NB4 (cell line): Measurements from ENCODE around the gene DENND4A.

Experiments used
- DNase-seq: peaks from one replicate; pipeline ENCODE4 v3.0.0; 2010; ENCODE audit warnings: low read depth
- H3K4me3 ChIP-seq: one replicate; pipeline ENCODE4 v1.5.1; 2011; ENCODE audit warnings: mild to moderate bottlenecking, low read depth, low read length, moderate library complexity
- MYC ChIP-seq: IDR thresholded peaks from 2 replicates; pipeline ENCODE4 v1.6.1; 2011; ENCODE audit warnings: low read depth, low read length
- POLR2A ChIP-seq: IDR thresholded peaks from 2 replicates; pipeline ENCODE4 v1.6.1; 2011; ENCODE audit warnings: mild to moderate bottlenecking; ENCODE audit not compliant: insufficient read length; ENCODE audit errors: extremely low read depth
- TF ChIP-seq, protein P1 (sequence below): IDR thresholded peaks from one replicate; pipeline ENCODE4 v1.5.1; 2012; ENCODE audit warnings: low read depth, low read length
- TF ChIP-seq, protein P2 (sequence below): IDR thresholded peaks from 2 replicates; pipeline ENCODE4 v1.6.1; 2011; ENCODE audit warnings: low read depth, low read length

DENND4A gene

DNA sequence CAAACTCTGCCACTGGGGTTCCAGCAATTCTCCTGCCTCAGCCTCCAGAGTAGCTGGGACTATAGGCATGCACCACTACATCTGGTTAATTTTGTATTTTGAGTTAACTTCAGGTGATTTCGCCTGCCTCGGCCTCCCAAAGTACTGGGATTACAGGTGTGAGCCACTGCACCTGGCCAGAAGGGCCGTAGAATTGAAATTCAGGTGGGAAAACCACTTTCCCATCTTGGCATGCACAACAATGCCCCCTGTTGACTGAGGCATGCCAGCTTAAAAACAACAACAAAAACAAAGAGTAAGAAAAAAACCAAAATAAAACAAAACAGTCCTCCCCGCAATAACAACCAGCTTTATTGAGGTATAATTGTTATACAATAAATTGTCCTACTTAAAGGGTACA lies 44.6 kb upstream of the DENND4A start:
- H3K4me3 ChIP-seq: no peak overlapping the region
- DNase-seq: no peak
- no peak for TF ChIP-seq MYC
- TF ChIP-seq, protein P1, sequence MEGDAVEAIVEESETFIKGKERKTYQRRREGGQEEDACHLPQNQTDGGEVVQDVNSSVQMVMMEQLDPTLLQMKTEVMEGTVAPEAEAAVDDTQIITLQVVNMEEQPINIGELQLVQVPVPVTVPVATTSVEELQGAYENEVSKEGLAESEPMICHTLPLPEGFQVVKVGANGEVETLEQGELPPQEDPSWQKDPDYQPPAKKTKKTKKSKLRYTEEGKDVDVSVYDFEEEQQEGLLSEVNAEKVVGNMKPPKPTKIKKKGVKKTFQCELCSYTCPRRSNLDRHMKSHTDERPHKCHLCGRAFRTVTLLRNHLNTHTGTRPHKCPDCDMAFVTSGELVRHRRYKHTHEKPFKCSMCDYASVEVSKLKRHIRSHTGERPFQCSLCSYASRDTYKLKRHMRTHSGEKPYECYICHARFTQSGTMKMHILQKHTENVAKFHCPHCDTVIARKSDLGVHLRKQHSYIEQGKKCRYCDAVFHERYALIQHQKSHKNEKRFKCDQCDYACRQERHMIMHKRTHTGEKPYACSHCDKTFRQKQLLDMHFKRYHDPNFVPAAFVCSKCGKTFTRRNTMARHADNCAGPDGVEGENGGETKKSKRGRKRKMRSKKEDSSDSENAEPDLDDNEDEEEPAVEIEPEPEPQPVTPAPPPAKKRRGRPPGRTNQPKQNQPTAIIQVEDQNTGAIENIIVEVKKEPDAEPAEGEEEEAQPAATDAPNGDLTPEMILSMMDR: peak; percentile 40

DNA sequence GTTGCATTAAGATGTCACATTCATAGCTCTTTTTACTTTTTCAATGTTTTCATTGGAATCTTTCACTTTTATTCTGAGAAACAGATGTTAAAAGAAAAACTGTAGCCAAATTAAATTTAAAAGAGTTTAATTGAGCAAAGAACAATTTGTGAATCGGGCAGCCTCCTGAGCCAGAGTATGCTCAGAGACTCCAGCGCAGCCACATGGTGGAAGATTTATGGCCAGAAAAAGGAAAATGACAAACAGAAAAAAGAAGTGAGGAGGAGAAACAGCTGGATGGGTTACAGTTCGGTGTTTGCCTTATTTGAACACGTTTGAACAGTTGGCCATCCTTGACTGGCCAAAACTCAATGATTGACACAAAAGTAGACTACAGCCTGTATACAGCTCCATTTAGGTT lies 43.4 kb upstream of the DENND4A start:
- H3K4me3 ChIP-seq: no peak overlapping the region
- DNase-seq: no peak
- TF ChIP-seq, protein P1: no peak
- TF ChIP-seq POLR2A (no peak), MYC (no peak)
- TF ChIP-seq, protein P2, sequence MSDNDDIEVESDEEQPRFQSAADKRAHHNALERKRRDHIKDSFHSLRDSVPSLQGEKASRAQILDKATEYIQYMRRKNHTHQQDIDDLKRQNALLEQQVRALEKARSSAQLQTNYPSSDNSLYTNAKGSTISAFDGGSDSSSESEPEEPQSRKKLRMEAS: no peak

DNA sequence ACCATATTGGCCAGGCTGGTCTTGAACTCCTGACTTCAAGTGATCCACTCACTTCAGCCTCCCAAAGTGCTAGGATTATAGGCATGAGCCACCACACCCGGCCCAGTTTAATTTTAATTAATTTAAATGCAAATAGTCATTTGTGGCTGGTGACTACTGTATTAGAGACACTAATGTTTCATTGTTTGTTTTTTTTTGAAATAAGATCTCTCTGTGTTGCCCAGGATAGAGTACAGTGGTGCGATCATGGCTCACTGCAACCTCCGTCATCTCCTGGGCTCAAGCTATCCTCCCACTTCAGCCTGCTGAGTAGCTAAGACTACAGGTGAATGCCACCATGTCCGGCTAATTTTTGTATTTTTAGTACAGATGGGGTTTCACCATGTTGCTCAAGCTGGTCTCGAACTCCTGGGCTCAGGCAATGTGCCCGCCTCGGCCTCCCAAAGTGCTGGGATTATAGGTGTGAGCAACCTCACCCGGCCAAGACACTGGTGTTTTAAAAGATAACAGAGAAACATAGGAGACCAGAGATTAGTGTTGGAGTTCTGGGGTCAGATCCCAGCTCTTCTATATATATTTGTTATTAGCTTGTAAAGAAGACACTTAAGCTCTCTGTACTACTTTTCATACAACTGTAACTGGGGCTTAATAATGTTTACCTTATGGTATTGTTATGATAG lies 42.6 kb upstream of the DENND4A start:
- TF ChIP-seq, protein P1: no peak
- no peak for TF ChIP-seq MYC
- no peak for TF ChIP-seq POLR2A
- TF ChIP-seq, protein P2: no peak
- no peak overlapping the region for H3K4me3 ChIP-seq

DNA sequence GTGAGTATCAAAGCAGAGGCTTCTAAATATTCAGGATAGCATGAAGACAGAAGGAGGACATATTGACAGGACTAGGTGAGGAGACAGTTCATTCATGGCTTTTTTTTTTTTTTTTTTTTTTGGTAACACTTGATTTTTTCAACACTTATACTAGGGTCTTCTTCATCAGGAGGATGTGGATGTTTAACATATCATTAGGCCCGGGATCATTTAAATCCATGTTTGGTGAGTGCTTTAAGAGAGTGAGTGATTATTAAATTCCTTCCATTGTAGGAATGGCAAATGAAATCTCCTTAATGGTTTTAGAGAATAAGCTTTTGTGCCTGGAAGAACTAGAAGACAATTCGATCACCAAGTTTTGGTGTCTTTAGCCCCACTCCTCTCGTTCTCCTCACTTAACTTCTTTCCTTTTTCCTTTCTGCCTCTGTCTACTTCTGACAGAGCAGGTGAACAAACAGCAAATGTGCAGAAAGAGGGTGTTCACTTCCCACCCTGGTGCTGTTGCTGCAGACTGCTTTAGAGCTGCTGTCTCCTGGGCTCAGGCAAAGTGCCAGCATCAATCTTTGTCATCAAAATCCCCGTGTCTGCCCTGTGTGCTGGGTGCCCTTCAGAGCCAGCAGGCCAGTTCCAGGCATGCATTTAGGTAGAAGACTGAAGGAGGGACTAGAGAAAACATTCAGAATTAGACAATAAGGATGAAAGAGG lies 41.6 kb upstream of the DENND4A start:
- H3K4me3 ChIP-seq: no peak overlapping the region
- no peak for DNase-seq
- TF ChIP-seq MYC: no peak
- TF ChIP-seq, protein P1: no peak
- no peak for TF ChIP-seq POLR2A
- TF ChIP-seq, protein P2: no peak

More for the DNA sequence above, 42.6 kb upstream of the DENND4A start:
- no peak for DNase-seq

DNA sequence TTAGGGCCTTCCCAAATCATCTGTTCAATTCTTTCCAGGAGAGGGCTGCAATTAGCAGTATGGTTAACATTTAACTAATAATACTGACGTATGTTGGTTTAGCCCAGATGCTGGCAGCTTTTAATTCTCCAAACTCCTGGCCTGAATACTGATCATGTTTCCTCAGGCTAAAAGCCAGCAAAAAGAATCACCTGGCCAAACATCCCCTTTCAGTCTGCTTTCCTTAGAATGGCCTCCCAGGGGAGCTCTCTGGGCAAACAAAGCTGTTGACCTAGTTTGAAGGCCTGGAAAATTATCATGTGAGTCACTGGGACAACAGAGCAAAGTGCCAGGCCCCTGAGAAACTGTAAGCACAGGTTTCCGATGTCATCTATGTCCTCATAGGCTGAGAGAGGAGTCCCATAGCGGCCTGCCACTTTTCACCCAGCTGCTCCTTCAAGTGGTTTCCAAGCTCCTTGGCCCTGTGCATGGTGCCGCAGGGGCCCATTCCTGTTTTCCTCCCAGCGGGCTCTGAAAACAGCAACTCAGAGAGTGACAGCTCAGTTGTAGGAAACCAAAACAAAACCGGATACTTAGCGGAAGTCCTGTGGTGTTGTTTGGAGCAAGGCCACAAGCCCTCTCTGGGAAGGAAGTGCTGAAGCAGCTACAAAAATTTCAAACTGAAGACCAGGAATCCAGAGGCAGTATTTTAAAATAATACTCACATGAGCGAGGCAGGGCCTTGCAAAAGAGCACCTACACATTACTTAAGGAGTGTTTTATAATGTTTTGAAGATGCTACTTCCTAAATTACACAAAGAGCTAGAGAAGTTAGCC lies 40.7 kb upstream of the DENND4A start:
- peak; percentile 37 for DNase-seq

DNA sequence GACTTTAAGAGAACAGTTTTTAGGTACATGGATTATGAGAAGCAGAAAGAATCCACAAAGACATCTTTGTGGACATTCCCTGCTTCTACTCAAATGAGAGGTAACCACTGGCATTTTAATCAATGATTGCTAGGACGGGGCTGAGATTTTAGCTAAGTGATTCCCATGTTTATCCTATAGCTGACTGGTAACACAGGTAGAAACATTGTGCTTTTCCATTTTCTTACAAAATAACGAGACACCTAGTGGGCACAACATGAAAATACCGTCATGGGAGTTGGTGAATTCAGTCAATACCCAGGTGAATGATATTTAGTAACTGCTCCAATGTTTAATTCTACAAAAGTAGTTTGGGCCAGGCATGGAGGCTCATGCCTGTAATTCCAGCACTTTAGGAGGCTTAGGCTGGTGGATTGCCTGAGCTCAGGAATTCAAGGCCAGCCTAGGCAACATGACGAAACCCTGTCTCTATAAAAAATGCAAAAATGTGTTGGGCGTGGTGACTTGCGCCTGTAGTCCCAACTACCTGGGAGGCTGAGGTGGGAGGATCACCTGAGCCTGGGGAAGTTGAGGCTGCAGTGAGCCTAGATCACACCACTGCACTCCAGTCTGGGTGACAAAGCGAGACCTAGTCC lies 37.2 kb upstream of the DENND4A start:
- peak; percentile 51 for DNase-seq
- no peak overlapping the region for H3K4me3 ChIP-seq
- no peak for TF ChIP-seq MYC
- TF ChIP-seq, protein P1: peak; percentile 53

More for the DNA sequence above, 40.7 kb upstream of the DENND4A start:
- TF ChIP-seq MYC (0 out of 2 replicates have a peak, but pooled peaks have one; percentile 7), POLR2A (no peak)
- H3K4me3 ChIP-seq: no peak overlapping the region
